ENCODE measurements around the gene PPARA.
"Not testable (repeated sequence)": the region's sequence is repeated elsewhere in the genome, so short reads cannot be mapped to it uniquely, and the experiment has no call there.

PPARA gene

GRCh38 chr22:46128606-46129005 lies 21.7 kb upstream of the PPARA start:
- Histone ChIP-seq H2AFZ (ENCODE audit: low read length, unreplicated experiment) (no peak overlapping the region), H3K27ac (ENCODE audit: low read depth, low read length) (no peak overlapping the region)

DNA sequence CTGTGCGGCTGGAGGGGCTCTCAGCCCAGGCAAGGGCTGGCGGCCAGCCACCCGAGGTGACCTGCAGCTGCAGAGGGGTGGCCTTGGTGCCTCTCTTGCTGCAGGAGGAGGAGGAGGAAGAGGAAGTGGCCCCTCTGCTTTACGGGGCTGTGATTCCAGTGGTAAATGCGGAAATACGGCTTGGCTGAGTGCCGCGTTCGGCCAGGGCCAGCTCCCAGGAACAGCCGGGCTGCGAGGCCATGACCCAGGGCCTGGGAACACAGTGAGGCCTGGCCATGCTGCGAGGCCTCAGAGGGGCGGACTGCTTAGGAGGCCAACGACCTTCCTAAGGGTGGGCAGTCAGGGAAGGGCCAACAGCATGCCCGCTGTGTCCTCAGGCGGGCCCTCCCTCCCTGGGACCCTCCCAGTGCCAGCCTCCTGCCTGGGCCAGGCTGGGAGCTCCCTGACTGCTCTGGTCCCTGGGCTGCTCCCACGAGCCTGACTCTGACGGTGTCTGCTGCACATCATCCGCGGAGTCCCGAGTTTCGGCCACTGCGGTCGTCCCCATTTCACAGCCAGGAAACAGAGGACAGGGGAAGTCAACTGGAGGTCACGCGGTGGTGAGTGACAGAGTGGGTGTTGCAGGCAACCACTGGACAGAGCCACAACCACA lies 20.8 kb upstream of the PPARA start:
- H3K4me1 ChIP-seq (ENCODE audit: control insufficient read depth, insufficient read depth, low read length, unreplicated experiment) = no peaks in the 10 kb centered on the region
- no peaks in the 10 kb centered on the region for H3K79me2 ChIP-seq (ENCODE audit: control insufficient read depth, insufficient read depth, low read length, unreplicated experiment)
- no peaks in the 10 kb centered on the region for H3K27me3 ChIP-seq (ENCODE audit: insufficient read depth, low read length)
- H2AFZ ChIP-seq (ENCODE audit: low read length, unreplicated experiment) = no peak overlapping the region
- no peak overlapping the region for H3K27ac ChIP-seq (ENCODE audit: low read depth, low read length)
- H3K4me3 ChIP-seq (ENCODE audit: low read depth, low read length) = no peak overlapping the region
- H3K36me3 ChIP-seq (ENCODE audit: insufficient read depth, low read length) = no peaks in the 10 kb centered on the region

More at GRCh38 chr22:46128606-46129005, 21.7 kb upstream of the PPARA start:
- no peaks in the 10 kb centered on the region for H3K79me2 ChIP-seq (ENCODE audit: control insufficient read depth, insufficient read depth, low read length, unreplicated experiment)
- no peak overlapping the region for H3K4me3 ChIP-seq (ENCODE audit: low read depth, low read length)
- H3K36me3 ChIP-seq (ENCODE audit: insufficient read depth, low read length) = no peaks in the 10 kb centered on the region
- no peaks in the 10 kb centered on the region for H3K4me1 ChIP-seq (ENCODE audit: control insufficient read depth, insufficient read depth, low read length, unreplicated experiment)
- no peaks in the 10 kb centered on the region for H3K27me3 ChIP-seq (ENCODE audit: insufficient read depth, low read length)

- Histone ChIP-seq H3K4me3 (ENCODE audit: low read depth, low read length) (no peak overlapping the region), H3K36me3 (ENCODE audit: insufficient read depth, low read length) (no peaks in the 10 kb centered on the region), H3K79me2 (ENCODE audit: control insufficient read depth, insufficient read depth, low read length, unreplicated experiment) (no peaks in the 10 kb centered on the region), H3K27ac (ENCODE audit: low read depth, low read length) (no peak overlapping the region), H3K4me1 (ENCODE audit: control insufficient read depth, insufficient read depth, low read length, unreplicated experiment) (no peaks in the 10 kb centered on the region), H3K27me3 (ENCODE audit: insufficient read depth, low read length) (no peaks in the 10 kb centered on the region), H2AFZ (ENCODE audit: low read length, unreplicated experiment) (no peak overlapping the region)
Measured at GRCh38 chr22:46131151-46131587, 19.2 kb upstream of the PPARA start.

GRCh38 chr22:46132193-46132829 lies 18.0 kb upstream of the PPARA start:
- H3K79me2 ChIP-seq (ENCODE audit: control insufficient read depth, insufficient read depth, low read length, unreplicated experiment); H2AFZ ChIP-seq (ENCODE audit: low read length, unreplicated experiment); H3K4me1 ChIP-seq (ENCODE audit: control insufficient read depth, insufficient read depth, low read length, unreplicated experiment); H3K27me3 ChIP-seq (ENCODE audit: insufficient read depth, low read length); H3K27ac ChIP-seq (ENCODE audit: low read depth, low read length); H3K36me3 ChIP-seq (ENCODE audit: insufficient read depth, low read length); H3K4me3 ChIP-seq (ENCODE audit: low read depth, low read length): not testable (repeated sequence)

GRCh38 chr22:46132830-46133587 lies 17.3 kb upstream of the PPARA start:
- no peaks in the 10 kb centered on the region for H3K79me2 ChIP-seq (ENCODE audit: control insufficient read depth, insufficient read depth, low read length, unreplicated experiment)
- no peak overlapping the region for H2AFZ ChIP-seq (ENCODE audit: low read length, unreplicated experiment)
- H3K36me3 ChIP-seq (ENCODE audit: insufficient read depth, low read length) = no peaks in the 10 kb centered on the region
- no peak overlapping the region for H3K4me3 ChIP-seq (ENCODE audit: low read depth, low read length)
- H3K4me1 ChIP-seq (ENCODE audit: control insufficient read depth, insufficient read depth, low read length, unreplicated experiment) = no peaks in the 10 kb centered on the region
- no peaks in the 10 kb centered on the region for H3K27me3 ChIP-seq (ENCODE audit: insufficient read depth, low read length)
- no peak overlapping the region for H3K27ac ChIP-seq (ENCODE audit: low read depth, low read length)

DNA sequence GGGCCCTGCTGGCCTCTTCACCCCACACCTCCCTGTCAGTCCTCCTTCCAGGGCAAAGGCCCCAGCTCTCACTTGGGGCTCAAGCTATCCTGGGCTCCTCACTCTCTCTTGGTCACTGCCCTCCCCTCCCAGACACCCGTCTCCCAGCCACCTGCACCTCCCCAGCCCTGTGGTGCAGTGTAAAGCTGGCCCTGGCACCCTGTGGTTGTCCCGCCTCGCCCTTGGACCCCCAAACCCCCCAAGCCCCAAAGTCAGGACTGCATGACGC lies 16.8 kb upstream of the PPARA start:
- Histone ChIP-seq H3K27ac (ENCODE audit: low read depth, low read length) (no peak overlapping the region), H2AFZ (ENCODE audit: low read length, unreplicated experiment) (no peak overlapping the region), H3K79me2 (ENCODE audit: control insufficient read depth, insufficient read depth, low read length, unreplicated experiment) (no peaks in the 10 kb centered on the region), H3K36me3 (ENCODE audit: insufficient read depth, low read length) (no peaks in the 10 kb centered on the region), H3K4me3 (ENCODE audit: low read depth, low read length) (no peak overlapping the region), H3K27me3 (ENCODE audit: insufficient read depth, low read length) (no peaks in the 10 kb centered on the region), H3K4me1 (ENCODE audit: control insufficient read depth, insufficient read depth, low read length, unreplicated experiment) (no peaks in the 10 kb centered on the region)

- Histone ChIP-seq H3K27ac (ENCODE audit: low read depth, low read length) (no peak overlapping the region), H3K79me2 (ENCODE audit: control insufficient read depth, insufficient read depth, low read length, unreplicated experiment) (no peaks in the 10 kb centered on the region), H3K27me3 (ENCODE audit: insufficient read depth, low read length) (no peaks in the 10 kb centered on the region), H3K4me3 (ENCODE audit: low read depth, low read length) (no peak overlapping the region), H3K4me1 (ENCODE audit: control insufficient read depth, insufficient read depth, low read length, unreplicated experiment) (no peaks in the 10 kb centered on the region), H2AFZ (ENCODE audit: low read length, unreplicated experiment) (no peak overlapping the region), H3K36me3 (ENCODE audit: insufficient read depth, low read length) (no peaks in the 10 kb centered on the region)
Measured at GRCh38 chr22:46134111-46134705, 16.1 kb upstream of the PPARA start.

- H3K79me2 ChIP-seq (ENCODE audit: control insufficient read depth, insufficient read depth, low read length, unreplicated experiment) = no peaks in the 10 kb centered on the region
- no peak overlapping the region for H2AFZ ChIP-seq (ENCODE audit: low read length, unreplicated experiment)
- no peak overlapping the region for H3K4me3 ChIP-seq (ENCODE audit: low read depth, low read length)
- no peak overlapping the region for H3K27ac ChIP-seq (ENCODE audit: low read depth, low read length)
- H3K36me3 ChIP-seq (ENCODE audit: insufficient read depth, low read length) = no peaks in the 10 kb centered on the region
- no peaks in the 10 kb centered on the region for H3K27me3 ChIP-seq (ENCODE audit: insufficient read depth, low read length)
- no peaks in the 10 kb centered on the region for H3K4me1 ChIP-seq (ENCODE audit: control insufficient read depth, insufficient read depth, low read length, unreplicated experiment)
Measured at GRCh38 chr22:46135611-46136485, 14.5 kb upstream of the PPARA start.

DNA sequence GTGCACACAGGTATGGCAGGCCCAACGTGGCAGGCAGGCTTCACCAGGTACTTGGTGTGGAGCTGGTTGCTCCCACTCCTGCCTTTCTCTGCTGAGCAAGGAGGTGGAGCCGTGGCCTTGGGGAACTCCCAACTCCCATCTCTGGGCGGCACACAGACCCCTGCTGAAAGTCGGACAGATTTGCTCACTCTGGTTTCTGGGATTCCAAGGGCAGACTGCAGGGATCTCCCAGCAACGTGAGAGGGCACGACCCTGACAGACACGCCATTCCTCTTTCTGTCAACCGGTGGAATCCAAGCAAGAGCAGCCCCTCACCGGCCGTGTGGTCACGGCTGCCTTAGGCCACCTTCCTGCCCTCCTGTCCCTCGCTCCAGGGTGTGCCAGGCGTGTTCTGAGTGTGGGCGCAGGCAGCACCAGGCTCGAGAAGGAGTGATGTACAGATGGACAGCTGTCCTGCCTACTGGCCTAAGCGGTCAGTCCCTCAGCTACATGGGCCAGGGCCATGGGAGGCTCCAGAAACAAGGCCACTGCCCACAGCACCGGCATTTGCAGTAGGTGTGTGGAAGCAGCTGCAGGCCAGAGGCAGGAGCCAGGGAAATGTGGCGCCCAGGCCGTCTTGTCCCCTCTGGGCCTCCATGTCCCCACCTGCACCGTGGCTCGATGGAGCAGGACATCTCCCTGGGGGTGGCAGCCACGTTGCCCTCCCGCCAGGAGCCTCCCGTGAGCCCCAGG lies 13.7 kb upstream of the PPARA start:
- Histone ChIP-seq H3K27me3 (ENCODE audit: insufficient read depth, low read length) (no peaks in the 10 kb centered on the region), H3K4me1 (ENCODE audit: control insufficient read depth, insufficient read depth, low read length, unreplicated experiment) (no peaks in the 10 kb centered on the region), H3K36me3 (ENCODE audit: insufficient read depth, low read length) (no peaks in the 10 kb centered on the region), H3K79me2 (ENCODE audit: control insufficient read depth, insufficient read depth, low read length, unreplicated experiment) (no peaks in the 10 kb centered on the region), H3K27ac (ENCODE audit: low read depth, low read length) (no peak overlapping the region), H3K4me3 (ENCODE audit: low read depth, low read length) (no peak overlapping the region), H2AFZ (ENCODE audit: low read length, unreplicated experiment) (no peak overlapping the region)
